Measurements from ENCODE around the gene TMEM131. TPM values are rescaled to one million over a fixed set of nuclear protein-coding genes. Genes with fewer than 3 reads are reported as not detected.

TMEM131 gene
- total and polyA plus RNA-seq, 2 of the 8 experiments (the other 6 are each of a cell fraction or from before 2014, with no cell fraction given), result 9.7 to 22.9 TPM

GRCh38 chr2:97983698-97984097 is 12.1 kb downstream of the TMEM131 start:
- no peak overlapping the region for H2BK20ac ChIP-seq (ENCODE audit: low read length)
- FAIRE-seq (no peak), DNase-seq (ENCODE audit: low read depth in 1 of 2, low spot score in 2 of 2) (no peak)
- no peaks in the 10 kb centered on the region for H3K27me3 ChIP-seq (replicated peaks in 1 of 4; ENCODE audit: control insufficient read depth in 3 of 4, extremely low read depth in 1 of 4, insufficient read depth in 3 of 4, low read length in 3 of 4)
- peaks cover 0 to 71% of the 10 kb centered on the region in 2 experiments; a peak in 2 of 4 replicates for H3K79me2 ChIP-seq (ENCODE audit: control insufficient read depth in 1 of 2, insufficient read depth in 2 of 2, low read length in 2 of 2)
- H3K9me3 ChIP-seq (ENCODE audit: insufficient read depth in 2 of 2, low read depth in 1 of 2, low read length in 1 of 2), result peaks cover 4 to 7% of the 10 kb centered on the region in 2 experiments; a peak in 3 of 4 replicates
- H3K23me2 ChIP-seq (ENCODE audit: low read depth, low read length), result no peaks in the 10 kb centered on the region
- no peak overlapping the region for H3K56ac ChIP-seq (replicated peaks; ENCODE audit: insufficient read length, low read depth, low read length)
- H2BK5ac ChIP-seq (ENCODE audit: low read depth, low read length), result no peak overlapping the region
- peaks cover 0 to 8% (median 0%) of the 10 kb centered on the region in 4 experiments; a peak in 1 of 7 replicates for H3K4me1 ChIP-seq (replicated peaks in 1 of 4; ENCODE audit: control insufficient read depth in 3 of 4, insufficient read depth in 4 of 4, low read length in 3 of 4)
- H2BK12ac ChIP-seq (ENCODE audit: low read depth, low read length), result no peak overlapping the region
- ChIA-PET POLR2A (ENCODE audit: partially characterized antibody) (no interaction called here), CTCF (ENCODE audit: partially characterized antibody) (no interaction called here)
- no peak overlapping the region for H2BK15ac ChIP-seq (ENCODE audit: low read length)
- H3K4me3 ChIP-seq (ENCODE audit: extremely low read depth in 1 of 4, insufficient read depth in 2 of 4, low read depth in 3 of 4, low read length in 4 of 4), result no peak overlapping the region
- no peak overlapping the region for H4K91ac ChIP-seq (replicated peaks; ENCODE audit: insufficient read length, low read length)
- peaks cover 0 to 2% of the 10 kb centered on the region in 2 experiments for H4K20me1 ChIP-seq (replicated peaks in 1 of 2; ENCODE audit: control insufficient read depth in 1 of 2, insufficient read depth in 2 of 2, low read length in 2 of 2)
- H3K23ac ChIP-seq (ENCODE audit: insufficient read length), result no peak overlapping the region
- no peak overlapping the region for H4K8ac ChIP-seq (ENCODE audit: extremely low read depth, insufficient read depth, low read length)
- H2BK120ac ChIP-seq (replicated peaks; ENCODE audit: low read depth, low read length), result no peak overlapping the region
- no peak overlapping the region for H3K9ac ChIP-seq (replicated peaks in 1 of 4; ENCODE audit: extremely low read depth in 1 of 4, low read depth in 3 of 4, low read length in 3 of 4)
- TF ChIP-seq TAF7 (optimal IDR thresholded peaks at IDR 0.05; ENCODE audit: borderline replicate concordance, low read depth, low read length) (no peak), SP1 (IDR thresholded peaks at IDR 0.05; ENCODE audit: low read depth, low read length) (no peak), POLR2AphosphoS5 (IDR thresholded peaks at IDR 0.05; ENCODE audit: low read depth, low read length) (no peak)
- no peak overlapping the region for H4K5ac ChIP-seq (ENCODE audit: insufficient read length, low read depth, low read length)
- 91% methylated on average over 3 of the region's 3 CpGs; no CpG with 5 or more reads in 1 of the 2 experiments for WGBS, 2 experiments (ENCODE audit: extremely low coverage in 1 of 2, insufficient coverage in 1 of 2, insufficient read length in 1 of 2, insufficient replicate concordance in 2 of 2, low coverage in 1 of 2, low lambda C conversion rate in 2 of 2, missing lambda C conversion rate in 1 of 2)
- H2AK5ac ChIP-seq (ENCODE audit: low read depth, low read length), result no peak overlapping the region
- no peak overlapping the region for H3K14ac ChIP-seq (ENCODE audit: insufficient read length)
- H3K79me1 ChIP-seq (ENCODE audit: low read depth, low read length), result no peaks in the 10 kb centered on the region; the same call in 1 of the 2 replicates
- H3K4me2 ChIP-seq (ENCODE audit: insufficient read depth in 1 of 2, low read depth in 2 of 2, low read length in 2 of 2), result no peak overlapping the region
- no peaks in the 10 kb centered on the region; a peak in 1 of 8 replicates for H3K36me3 ChIP-seq (ENCODE audit: control insufficient read depth in 2 of 4, insufficient read depth in 4 of 4, low read length in 3 of 4)
- no peak overlapping the region for H3K4ac ChIP-seq (replicated peaks; ENCODE audit: insufficient read length, low read depth, low read length)
- H2AFZ ChIP-seq (ENCODE audit: low read length), result no peak overlapping the region
- no peak overlapping the region for H3K27ac ChIP-seq (ENCODE audit: low read depth, low read length)
- H3K18ac ChIP-seq (ENCODE audit: extremely low read depth, low read length), result no peak overlapping the region

Measured in H1 (cell line).